Activated CD4-positive, alpha-beta T cell treated with anti-CD3 and anti-CD28 coated beads, Interleukin-2, Interleukin-6, amounts not matched to agents 100 ng/mL and 50 ng/mL, durations not matched to agents 16 hours and 8 hours (primary cell): ENCODE measurements around the gene ZNF816.
"Not testable (repeated sequence)": the region's sequence is repeated elsewhere in the genome, so short reads cannot be mapped to it uniquely, and the experiment has no call there.

ENCODE experiments used
- DNase-seq: peaks from one replicate; pipeline ENCODE4 v3.0.0-alpha.2; 2020

ZNF816 gene

GRCh38 chr19:52959613-52960295 is 2.9 kb downstream of the ZNF816 start:
- no peak for DNase-seq

- no peak for DNase-seq
Observed at GRCh38 chr19:52957591-52957990, 5.1 kb downstream of the ZNF816 start.

- DNase-seq = no peak
Observed at GRCh38 chr19:52956917-52957316, 5.8 kb downstream of the ZNF816 start.

- no peak for DNase-seq
Observed at GRCh38 chr19:52949422-52949821, 13.3 kb downstream of the ZNF816 start.

- DNase-seq = no peak
Observed at GRCh38 chr19:52948025-52948770, 14.5 kb downstream of the ZNF816 start.

- no peak for DNase-seq
Observed at GRCh38 chr19:52946322-52947310, 16.1 kb downstream of the ZNF816 start.

- DNase-seq = no peak
Observed at GRCh38 chr19:52945652-52946321, 16.9 kb downstream of the ZNF816 start.

GRCh38 chr19:52944703-52945493 is 17.8 kb downstream of the ZNF816 start:
- not testable (repeated sequence) for DNase-seq

- no peak for DNase-seq
Observed at GRCh38 chr19:52943884-52944643, 18.6 kb downstream of the ZNF816 start.

- DNase-seq = no peak
Observed at GRCh38 chr19:52943134-52943883, 19.4 kb downstream of the ZNF816 start.

- DNase-seq = peak; percentile 86
Observed at GRCh38 chr19:52942386-52943133, 20.1 kb downstream of the ZNF816 start.

- DNase-seq = peak; percentile 3
Observed at GRCh38 chr19:52941941-52942385, 20.7 kb downstream of the ZNF816 start.

GRCh38 chr19:52941523-52941922 is 21.2 kb downstream of the ZNF816 start:
- DNase-seq = not testable (repeated sequence)

GRCh38 chr19:52940905-52941304 is 21.8 kb downstream of the ZNF816 start:
- not testable (repeated sequence) for DNase-seq

- no peak for DNase-seq
Observed at GRCh38 chr19:52938761-52939160, 23.9 kb downstream of the ZNF816 start.

- no peak for DNase-seq
Observed at GRCh38 chr19:52936954-52937325, 25.7 kb downstream of the ZNF816 start.

- no peak for DNase-seq
Observed at GRCh38 chr19:52936151-52936953, 26.3 kb downstream of the ZNF816 start.

GRCh38 chr19:52935434-52935833 is 27.2 kb downstream of the ZNF816 start:
- DNase-seq = no peak
